B cell (primary cell): ENCODE data around the gene PRSS21. TPM values are rescaled to one million over a fixed set of nuclear protein-coding genes. Genes with fewer than 3 reads are reported as not detected.
A peak's percentile ranks its signal among the peaks of the same experiment; 100 is the strongest.

Experiments
- ATAC-seq: fragments of 200-7000 bp; cut with Tn5 transposase; one replicate; pipeline ENCODE4 v1.10.0; 2021; ENCODE audit warnings: low read depth, mild to moderate bottlenecking, moderate number of reproducible peaks, moderate library complexity
- CTCF ChIA-PET: fragments of 350-600 bp; sonication (Branson Sonifier 250); formaldehyde crosslinking; loops from one replicate; lab custom pipeline; 2021; ENCODE audit warnings: antibody characterized with exemption, inconsistent platforms; lab: Charles Lee
- POLR2A ChIA-PET: fragments of 350-600 bp; sonication (Branson Sonifier 250); formaldehyde crosslinking; loops from one replicate; lab custom pipeline; 2021; ENCODE audit warnings: antibody characterized with exemption; lab: Charles Lee
- DNase-seq: peaks from one replicate; pipeline ENCODE4 v3.0.0; 2013
- H2AFZ ChIP-seq: 2 replicates; pipeline ENCODE4 v1.6.1; 2012; ENCODE audit warnings: mild to moderate bottlenecking, low read depth, low read length; ENCODE audit not compliant: insufficient read depth, poor library complexity, severe bottlenecking
- H3K27ac ChIP-seq, 2 donors: 1 replicate in 1 of 2; 2 replicates in 1 of 2; pipeline ENCODE4 v1.5.1; 2012 to 2013; ENCODE audit warnings: low read length in 2 of 2, mild to moderate bottlenecking in 2 of 2, moderate library complexity in 1 of 2
- H3K27me3 ChIP-seq, 4 experiments: fragments of 200-600 bp in 1 of 4; sonication (generic) in 1 of 4; replicated peaks in 1 of 4; 1 replicate in 2 of 4; 2 replicates in 2 of 4; pipeline versions ENCODE4 v1.6.1 to v1.7.0; 2013 to 2016; ENCODE audit warnings: low read length in 3 of 4, mild to moderate bottlenecking in 2 of 4, mixed read lengths in 1 of 4, moderate library complexity in 1 of 4; ENCODE audit not compliant: insufficient read depth in 4 of 4, control insufficient read depth in 3 of 4; ENCODE audit errors: control extremely low read depth in 1 of 4
- H3K36me3 ChIP-seq, 2 experiments: replicated peaks in 1 of 2; 1 replicate in 1 of 2; 2 replicates in 1 of 2; pipeline versions ENCODE4 v1.6.1 to v1.7.1; 2013; ENCODE audit warnings: low read length in 1 of 2; ENCODE audit not compliant: insufficient read depth in 2 of 2, control insufficient read depth in 1 of 2; ENCODE audit errors: control extremely low read depth in 1 of 2, extremely low read depth in 1 of 2
- H3K4me1 ChIP-seq, 2 donors: fragments of 200-600 bp in 1 of 2; sonication (generic) in 1 of 2; 1 replicate in 1 of 2; 2 replicates in 1 of 2; pipeline versions ENCODE4 v1.5.1 to v1.6.1; 2013 to 2017; ENCODE audit warnings: low read length in 2 of 2; ENCODE audit not compliant: control insufficient read depth in 2 of 2, insufficient read depth in 2 of 2
- H3K4me2 ChIP-seq: replicated peaks from 2 replicates; pipeline ENCODE3; 2012; ENCODE audit warnings: mild to moderate bottlenecking, low read depth, low read length; ENCODE audit not compliant: poor library complexity, severe bottlenecking
- H3K4me3 ChIP-seq, 5 experiments: fragments of 200-600 bp in 1 of 5; sonication (generic) in 1 of 5; 1 replicate in 3 of 5; 2 replicates in 2 of 5; pipeline versions ENCODE4 v1.5.1 to v1.7.0; 2011 to 2016; ENCODE audit warnings: low read length in 4 of 5, mild to moderate bottlenecking in 4 of 5, low read depth in 2 of 5, control low read depth in 1 of 5, moderate library complexity in 1 of 5; ENCODE audit not compliant: insufficient read depth in 1 of 5; ENCODE audit errors: control extremely low read depth in 1 of 5, extremely low read depth in 1 of 5
- H3K79me2 ChIP-seq: fragments of 200-600 bp; sonication (generic); one replicate; pipeline ENCODE4 v1.6.0; 2016; ENCODE audit warnings: low read length; ENCODE audit not compliant: control insufficient read depth, insufficient read depth
- H3K9ac ChIP-seq: fragments of 200-600 bp; sonication (generic); 2 replicates; pipeline ENCODE4 v1.6.1; 2017; ENCODE audit warnings: mild to moderate bottlenecking, low read length, moderate library complexity
- H3K9me3 ChIP-seq, 3 donors: one replicate each; pipeline versions ENCODE4 v1.6.1 to v1.7.1; 2013; ENCODE audit warnings: low read length in 2 of 3; ENCODE audit not compliant: control insufficient read depth in 2 of 3, insufficient read depth in 1 of 3; ENCODE audit errors: control extremely low read depth in 1 of 3
- H4K20me1 ChIP-seq: 2 replicates; pipeline ENCODE4 v1.6.0; 2012; ENCODE audit warnings: mild to moderate bottlenecking, low read length; ENCODE audit not compliant: insufficient read depth, control insufficient read depth, poor library complexity, severe bottlenecking
- H3K27ac Mint-ChIP-seq: one replicate; pipeline ENCODE4 v1.8.0; 2021; ENCODE audit warnings: mixed read lengths
- H3K27me3 Mint-ChIP-seq: one replicate; pipeline ENCODE4 v1.8.0; 2021; ENCODE audit warnings: mixed read lengths
- H3K4me1 Mint-ChIP-seq: one replicate; pipeline ENCODE4 v1.8.0; 2021; ENCODE audit warnings: mixed read lengths
- H3K4me3 Mint-ChIP-seq: one replicate; pipeline ENCODE4 v1.8.0; 2021; ENCODE audit warnings: mixed read lengths
- H3K9me3 Mint-ChIP-seq: one replicate; pipeline ENCODE4 v1.8.0; 2022; ENCODE audit warnings: mixed read lengths; ENCODE audit not compliant: insufficient read depth
- CTCF ChIP-seq: fragments of 200-600 bp; IDR thresholded peaks from one replicate; pipeline ENCODE4 v1.8.0; 2022; ENCODE audit warnings: antibody characterized with exemption, mild to moderate bottlenecking
- EZH2 ChIP-seq: IDR thresholded peaks from 2 replicates; pipeline ENCODE4 v1.6.1; 2012; ENCODE audit warnings: borderline replicate concordance, low read depth, mild to moderate bottlenecking, moderate library complexity, low read length; ENCODE audit not compliant: insufficient read depth, poor library complexity, severe bottlenecking
- WGBS: methylation state at CpG from one replicate; pipeline ENCODE4 v1.1.5; 2013; ENCODE audit warnings: missing lambda C conversion rate; ENCODE audit not compliant: insufficient coverage; 5-methylcytosine and 5-hydroxymethylcytosine counted together
- intact Hi-C: fragments of 100-400 bp; cut with micrococcal nuclease; formaldehyde crosslinking; loops from one replicate; pipeline ENCODE4 v1.10.0; 2022
- polyA plus RNA-seq: library from polyadenylated mRNA; depleted of rRNA; stranded (reverse); fragments of >200 nt; gene quantifications from 2 replicates; pipeline ENCODE4 v1.2.3, GENCODE V29; 2012
- total RNA-seq, 2 donors: library from RNA; stranded (reverse); fragments of 120-200 nt in 1 of 2; gene quantifications; 1 replicate in 1 of 2; 2 replicates in 1 of 2; pipeline versions ENCODE4 v1.2.3 to v1.2.4, GENCODE V29; 2013 to 2022

The PRSS21 gene
- total and polyA plus RNA-seq, 2 donors (not counting 1 experiment from before 2014, with no cell fraction given) = 2.0 to 5.8 TPM

GRCh38 chr16:2776500-2777139 lies 40.4 kb upstream of the PRSS21 start:
- Histone ChIP-seq H3K36me3 (peaks cover 0 to 24% of the 10 kb centered on the region in 2 experiments), H3K9ac (peak overlapping the region; percentile 78), H2AFZ (peak overlapping the region; percentile 83), H3K4me2 (peak overlapping the region; percentile 94), H3K27ac (peak overlapping the region; percentile 40 to 61), H3K79me2 (peaks cover 39% of the 10 kb centered on the region), H3K27me3 (no peaks in the 10 kb centered on the region), H4K20me1 (peaks cover 25% of the 10 kb centered on the region), H3K9me3 (no peaks in the 10 kb centered on the region), H3K4me1 (peaks cover 17 to 29% of the 10 kb centered on the region in 2 donors), H3K4me3 (peak overlapping the region; percentile 8 to 84 (median 70))
- peak; percentile 69 for DNase-seq
- Mint-ChIP-seq H3K9me3 (no peaks in the 10 kb centered on the region), H3K27ac (peak overlapping the region; percentile 89), H3K27me3 (no peaks in the 10 kb centered on the region), H3K4me3 (peak overlapping the region; percentile 96), H3K4me1 (peaks cover 30% of the 10 kb centered on the region)
- 1% methylated on average over 69 of the region's 72 CpGs for WGBS
- intact Hi-C loops = loop anchor here (1.0 to 10.0 kb wide), 6 partner anchors 24 to 784 kb away; partner anchors contain the start of genes KCTD5, PKMYT1, PRSS27 and SRRM2
- ATAC-seq = peak; percentile 34
- POLR2A ChIA-PET = interaction anchor here (0.9 to 3.9 kb wide), 4 partner anchors 24 to 106 kb away, joined by 3 to 31 read pairs (median 10); partner anchors contain the start of genes FLYWCH2 and SRRM2
- TF ChIP-seq EZH2 = no peak
- CTCF ChIA-PET = no interaction called here

- peaks cover 17 to 29% of the 10 kb centered on the region in 2 donors for H3K4me1 ChIP-seq
- ChIA-PET CTCF (no interaction called here), POLR2A (interaction anchor here (0.9 to 3.9 kb wide), 5 partner anchors 25 to 106 kb away, joined by 3 to 31 read pairs (median 8); partner anchors contain the start of genes FLYWCH2, KCTD5 and SRRM2)
- H2AFZ ChIP-seq = peak within 1 kb of the TSS; percentile 98
- H3K4me3 Mint-ChIP-seq = peak within 1 kb of the TSS; percentile 96
- peak within 1 kb of the TSS; percentile 98 to 99 for H3K27ac ChIP-seq
- peak within 1 kb of the TSS; percentile 95 for H3K4me2 ChIP-seq
- H3K36me3 ChIP-seq = peaks cover 0 to 18% of the 10 kb centered on the region in 2 experiments
- TF ChIP-seq CTCF (no peak), EZH2 (no peak)
- no peaks in the 10 kb centered on the region for H3K9me3 ChIP-seq
- H3K27ac Mint-ChIP-seq = peak within 1 kb of the TSS; percentile 98
- no peaks in the 10 kb centered on the region for H3K9me3 Mint-ChIP-seq
- H4K20me1 ChIP-seq = peaks cover 19% of the 10 kb centered on the region
- H3K27me3 ChIP-seq = no peaks in the 10 kb centered on the region
- DNase-seq = peak; percentile 92
- peaks cover 39% of the 10 kb centered on the region for H3K79me2 ChIP-seq
- H3K9ac ChIP-seq = peak within 1 kb of the TSS; percentile 100
- WGBS = under 1% methylated on average over 70 of the region's 70 CpGs
- peak; percentile 95 for ATAC-seq
- peak within 1 kb of the TSS; percentile 53 to 97 (median 93) for H3K4me3 ChIP-seq
- H3K4me1 Mint-ChIP-seq = peaks cover 27% of the 10 kb centered on the region
- intact Hi-C loops = loop anchor here (1.0 to 10.0 kb wide), 6 partner anchors 25 to 785 kb away; partner anchors contain the start of genes KCTD5, PKMYT1, PRSS27 and SRRM2
- H3K27me3 Mint-ChIP-seq = no peaks in the 10 kb centered on the region
Measured at GRCh38 chr16:2777231-2777902, 39.7 kb upstream of the PRSS21 start, which contains the start of gene ELOB. ELOB (minus strand) TSS chr16:2777280; CDS start chr16:2777239, 41 bp downstream.
